ENCODE results near the gene NBPF11.
"Not testable (repeated sequence)": the region's sequence is repeated elsewhere in the genome, so short reads cannot be mapped to it uniquely, and the experiment has no call there.

DNA sequence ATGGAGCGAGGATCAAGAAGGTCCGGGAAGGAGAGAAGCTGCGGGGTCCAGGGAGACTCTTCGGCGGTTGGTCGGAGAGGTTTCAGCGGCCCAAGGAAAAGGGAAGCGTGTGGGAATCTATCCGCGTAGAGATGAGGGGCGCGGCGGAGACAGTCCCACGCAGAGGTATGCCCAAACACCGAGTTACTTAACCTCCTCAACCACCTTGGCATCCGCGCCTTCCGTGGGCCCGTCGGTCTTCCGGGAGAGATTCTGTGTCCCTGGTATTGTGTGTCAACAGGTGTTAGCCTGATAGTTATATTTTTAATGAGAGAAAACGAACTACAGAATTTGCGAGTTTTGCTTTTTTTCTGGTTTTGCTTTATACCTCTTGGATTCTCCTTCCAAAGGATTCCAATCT is 5.7 kb upstream of the NBPF11 start:
- TF ChIP-seq, protein P1, sequence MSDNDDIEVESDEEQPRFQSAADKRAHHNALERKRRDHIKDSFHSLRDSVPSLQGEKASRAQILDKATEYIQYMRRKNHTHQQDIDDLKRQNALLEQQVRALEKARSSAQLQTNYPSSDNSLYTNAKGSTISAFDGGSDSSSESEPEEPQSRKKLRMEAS (IDR thresholded peaks at IDR 0.05) = not testable (repeated sequence)
- TF ChIP-seq, protein P2, sequence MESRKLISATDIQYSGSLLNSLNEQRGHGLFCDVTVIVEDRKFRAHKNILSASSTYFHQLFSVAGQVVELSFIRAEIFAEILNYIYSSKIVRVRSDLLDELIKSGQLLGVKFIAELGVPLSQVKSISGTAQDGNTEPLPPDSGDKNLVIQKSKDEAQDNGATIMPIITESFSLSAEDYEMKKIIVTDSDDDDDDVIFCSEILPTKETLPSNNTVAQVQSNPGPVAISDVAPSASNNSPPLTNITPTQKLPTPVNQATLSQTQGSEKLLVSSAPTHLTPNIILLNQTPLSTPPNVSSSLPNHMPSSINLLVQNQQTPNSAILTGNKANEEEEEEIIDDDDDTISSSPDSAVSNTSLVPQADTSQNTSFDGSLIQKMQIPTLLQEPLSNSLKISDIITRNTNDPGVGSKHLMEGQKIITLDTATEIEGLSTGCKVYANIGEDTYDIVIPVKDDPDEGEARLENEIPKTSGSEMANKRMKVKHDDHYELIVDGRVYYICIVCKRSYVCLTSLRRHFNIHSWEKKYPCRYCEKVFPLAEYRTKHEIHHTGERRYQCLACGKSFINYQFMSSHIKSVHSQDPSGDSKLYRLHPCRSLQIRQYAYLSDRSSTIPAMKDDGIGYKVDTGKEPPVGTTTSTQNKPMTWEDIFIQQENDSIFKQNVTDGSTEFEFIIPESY (IDR thresholded peaks at IDR 0.05; ENCODE audit: extremely low read depth, insufficient replicate concordance, low read length) = not testable (repeated sequence)
- TF ChIP-seq ELF1 (IDR thresholded peaks at IDR 0.05; ENCODE audit: borderline replicate concordance, low read depth); POLR2A (IDR thresholded peaks at IDR 0.05; ENCODE audit: borderline replicate concordance, extremely low read depth, insufficient read depth, insufficient read length); POLR2AphosphoS5 (IDR thresholded peaks at IDR 0.05; ENCODE audit: low read depth, low read length); SRF (IDR thresholded peaks at IDR 0.05; ENCODE audit: low read depth); JUND (IDR thresholded peaks at IDR 0.05); ZNF274 (IDR thresholded peaks at IDR 0.05; ENCODE audit: low read depth, low read length): not testable (repeated sequence)
- TF ChIP-seq, protein P3, sequence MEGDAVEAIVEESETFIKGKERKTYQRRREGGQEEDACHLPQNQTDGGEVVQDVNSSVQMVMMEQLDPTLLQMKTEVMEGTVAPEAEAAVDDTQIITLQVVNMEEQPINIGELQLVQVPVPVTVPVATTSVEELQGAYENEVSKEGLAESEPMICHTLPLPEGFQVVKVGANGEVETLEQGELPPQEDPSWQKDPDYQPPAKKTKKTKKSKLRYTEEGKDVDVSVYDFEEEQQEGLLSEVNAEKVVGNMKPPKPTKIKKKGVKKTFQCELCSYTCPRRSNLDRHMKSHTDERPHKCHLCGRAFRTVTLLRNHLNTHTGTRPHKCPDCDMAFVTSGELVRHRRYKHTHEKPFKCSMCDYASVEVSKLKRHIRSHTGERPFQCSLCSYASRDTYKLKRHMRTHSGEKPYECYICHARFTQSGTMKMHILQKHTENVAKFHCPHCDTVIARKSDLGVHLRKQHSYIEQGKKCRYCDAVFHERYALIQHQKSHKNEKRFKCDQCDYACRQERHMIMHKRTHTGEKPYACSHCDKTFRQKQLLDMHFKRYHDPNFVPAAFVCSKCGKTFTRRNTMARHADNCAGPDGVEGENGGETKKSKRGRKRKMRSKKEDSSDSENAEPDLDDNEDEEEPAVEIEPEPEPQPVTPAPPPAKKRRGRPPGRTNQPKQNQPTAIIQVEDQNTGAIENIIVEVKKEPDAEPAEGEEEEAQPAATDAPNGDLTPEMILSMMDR (IDR thresholded peaks at IDR 0.05 in 2 of 3, conservative IDR thresholded peaks at IDR 0.05 in 1 of 3; ENCODE audit: borderline replicate concordance in 1 of 3, insufficient read depth in 1 of 3, low read depth in 2 of 3, low read length in 2 of 3) = not testable (repeated sequence)

Measured in HCT116 (cell line).